Subcutaneous adipose tissue (tissue), 4 donors: ENCODE results near the gene MRPL52. TPM values are rescaled to one million over a fixed set of nuclear protein-coding genes. Genes with fewer than 3 reads are reported as not detected.

Source experiments
- total RNA-seq, 4 donors: library from RNA; depleted of rRNA; stranded (reverse); fragments of >200 nt; gene quantifications; one replicate each; pipeline ENCODE4 v1.1.0, GENCODE V29; 2016
- TF ChIP-seq, protein P1 (sequence below): fragments of 450-650 bp; IDR thresholded peaks from one replicate; pipeline ENCODE4 v1.5.1; 2016; ENCODE audit warnings: low read depth, mild to moderate bottlenecking, control low read depth, antibody characterized with exemption, moderate library complexity

Gene MRPL52
- total RNA-seq, 4 donors from 2014 or later, result 13.9 to 55.6 (median 31.2) TPM

- TF ChIP-seq, protein P1, sequence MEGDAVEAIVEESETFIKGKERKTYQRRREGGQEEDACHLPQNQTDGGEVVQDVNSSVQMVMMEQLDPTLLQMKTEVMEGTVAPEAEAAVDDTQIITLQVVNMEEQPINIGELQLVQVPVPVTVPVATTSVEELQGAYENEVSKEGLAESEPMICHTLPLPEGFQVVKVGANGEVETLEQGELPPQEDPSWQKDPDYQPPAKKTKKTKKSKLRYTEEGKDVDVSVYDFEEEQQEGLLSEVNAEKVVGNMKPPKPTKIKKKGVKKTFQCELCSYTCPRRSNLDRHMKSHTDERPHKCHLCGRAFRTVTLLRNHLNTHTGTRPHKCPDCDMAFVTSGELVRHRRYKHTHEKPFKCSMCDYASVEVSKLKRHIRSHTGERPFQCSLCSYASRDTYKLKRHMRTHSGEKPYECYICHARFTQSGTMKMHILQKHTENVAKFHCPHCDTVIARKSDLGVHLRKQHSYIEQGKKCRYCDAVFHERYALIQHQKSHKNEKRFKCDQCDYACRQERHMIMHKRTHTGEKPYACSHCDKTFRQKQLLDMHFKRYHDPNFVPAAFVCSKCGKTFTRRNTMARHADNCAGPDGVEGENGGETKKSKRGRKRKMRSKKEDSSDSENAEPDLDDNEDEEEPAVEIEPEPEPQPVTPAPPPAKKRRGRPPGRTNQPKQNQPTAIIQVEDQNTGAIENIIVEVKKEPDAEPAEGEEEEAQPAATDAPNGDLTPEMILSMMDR, result no peak
These were observed 7.1 kb upstream of the MRPL52 start for GRCh38 chr14:22822571-22823098.

GRCh38 chr14:22824711-22825359 is 4.9 kb upstream of the MRPL52 start:
- TF ChIP-seq, protein P1, result no peak

GRCh38 chr14:22830443-22831010 is 840 bp downstream of the MRPL52 start:
- TF ChIP-seq, protein P1, result no peak

DNA sequence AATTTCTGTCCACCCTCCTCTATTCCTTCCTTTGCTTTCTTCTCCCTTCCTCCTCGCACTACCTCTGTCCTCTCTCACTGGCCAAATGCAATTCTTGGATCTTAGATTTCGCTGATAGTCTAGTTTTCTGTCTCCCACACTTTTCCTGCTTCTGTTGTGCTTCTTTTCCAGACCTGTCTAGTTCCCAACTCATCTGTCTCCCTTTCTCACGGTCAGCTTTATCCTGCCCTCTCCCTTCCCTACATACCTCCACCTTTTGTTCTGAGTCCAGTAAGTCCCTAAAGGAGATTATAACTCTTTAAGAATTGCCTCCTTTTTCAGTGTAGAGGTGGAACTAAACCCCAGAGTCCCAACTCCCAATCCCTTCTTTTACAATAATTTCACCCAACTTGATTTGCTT is 5.8 kb downstream of the MRPL52 start:
- TF ChIP-seq, protein P1, result no peak

DNA sequence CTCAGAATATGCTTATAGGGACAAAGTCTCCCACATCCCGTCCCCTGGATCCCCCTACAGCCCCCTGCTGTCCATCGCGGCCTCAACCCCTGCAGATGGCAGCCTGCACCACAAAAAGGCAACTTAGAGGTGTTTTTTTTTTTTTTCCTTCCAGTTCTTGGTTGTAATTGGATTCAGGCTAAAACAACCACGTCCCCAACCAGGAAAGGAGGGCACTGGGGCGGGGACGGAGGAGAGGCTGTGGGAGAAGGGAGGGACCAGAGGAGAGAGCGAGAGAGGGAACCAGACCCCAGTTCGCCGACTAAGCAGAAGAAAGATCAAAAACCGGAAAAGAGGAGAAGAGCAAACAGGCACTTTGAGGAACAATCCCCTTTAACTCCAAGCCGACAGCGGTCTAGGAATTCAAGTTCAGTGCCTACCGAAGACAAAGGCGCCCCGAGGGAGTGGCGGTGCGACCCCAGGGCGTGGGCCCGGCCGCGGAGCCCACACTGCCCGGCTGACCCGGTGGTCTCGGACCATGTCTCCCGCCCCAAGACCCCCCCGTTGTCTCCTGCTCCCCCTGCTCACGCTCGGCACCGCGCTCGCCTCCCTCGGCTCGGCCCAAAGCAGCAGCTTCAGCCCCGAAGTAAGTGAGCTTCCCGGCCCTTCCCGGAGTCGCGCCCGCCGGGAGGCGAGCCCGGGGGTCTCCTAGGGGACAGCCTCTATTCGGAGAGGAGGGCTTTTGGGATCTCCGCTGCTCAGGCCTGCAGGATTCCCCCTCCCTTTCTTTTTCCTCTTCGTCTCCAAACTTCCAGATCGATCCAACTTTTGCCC is 6.8 kb downstream of the MRPL52 start, which contains the start of gene MMP14:
Gene MMP14 (plus strand): TSS at position 285 of the 813 bp plus-strand sequence. CDS start 233 bp downstream, at position 518.
- TF ChIP-seq, protein P1, result no peak

DNA sequence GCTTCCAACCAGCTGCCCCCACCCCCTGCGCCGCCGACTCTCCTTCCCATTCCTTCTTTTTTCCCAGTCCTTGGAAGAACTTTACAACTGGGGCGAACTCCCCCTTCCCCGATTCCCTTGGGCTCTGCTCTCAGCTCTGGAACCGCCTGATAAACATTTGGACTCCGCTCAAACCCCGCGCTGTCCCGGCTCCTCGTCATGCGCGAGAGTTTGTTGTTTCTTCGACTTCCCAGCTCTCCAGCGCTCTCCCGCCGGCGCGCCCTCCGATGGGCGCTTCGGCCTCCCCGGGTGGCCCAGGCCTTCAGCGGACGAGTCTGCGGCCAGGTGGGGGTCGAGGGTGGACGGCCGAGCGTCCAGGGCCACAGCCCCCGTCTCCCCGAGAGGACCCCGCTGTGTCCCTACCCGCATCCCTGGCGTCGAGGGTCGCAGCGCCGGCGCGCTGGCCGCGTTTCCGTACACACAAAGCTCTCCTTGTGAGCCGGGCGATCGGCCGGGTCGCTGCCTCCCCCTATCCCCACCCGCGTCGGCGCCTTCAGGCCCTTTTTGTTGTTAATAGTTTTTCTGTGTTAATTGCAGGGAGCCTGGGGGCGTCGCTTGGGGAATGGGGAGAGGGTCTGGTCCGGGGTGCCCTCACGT is 7.5 kb downstream of the MRPL52 start:
- TF ChIP-seq, protein P1, result no peak
